ENCODE results near the gene NOTCH1. TPM values are rescaled to one million over a fixed set of nuclear protein-coding genes. Genes with fewer than 3 reads are reported as not detected.

The NOTCH1 gene
- total RNA-seq, 2 donors from 2014 or later: 23.4 to 24.2 TPM

GRCh38 chr9:136537896-136538598 lies 7.8 kb downstream of the NOTCH1 start:
- TF ChIP-seq CTCF (conservative IDR thresholded peaks at IDR 0.05): no peak
- no peak overlapping the region for H3K27ac ChIP-seq (ENCODE audit: low read depth, low read length)
- H3K4me3 Mint-ChIP-seq: no peak overlapping the region
- no peaks in the 10 kb centered on the region for H3K9me3 ChIP-seq (ENCODE audit: control insufficient read depth, low read length)
- no peaks in the 10 kb centered on the region for H3K9me3 Mint-ChIP-seq
- no peaks in the 10 kb centered on the region for H3K36me3 ChIP-seq (ENCODE audit: control insufficient read depth, insufficient read depth, low read length)
- H3K36me3 Mint-ChIP-seq (ENCODE audit: low read depth): peaks cover 4% of the 10 kb centered on the region
- H3K4me1 ChIP-seq (ENCODE audit: control insufficient read depth, insufficient read depth, low read length): no peaks in the 10 kb centered on the region
- WGBS, 2 experiments (ENCODE audit: insufficient coverage in 1 of 2, insufficient read length in 1 of 2): 94 to 95% methylated on average over 19 to 21 of the region's 21 CpGs
- no peak overlapping the region for H3K9ac ChIP-seq (ENCODE audit: extremely low read depth, low read length, poor library complexity, severe bottlenecking)
- no peaks in the 10 kb centered on the region for H3K4me1 Mint-ChIP-seq
- no peaks in the 10 kb centered on the region for H3K27me3 ChIP-seq (ENCODE audit: control insufficient read depth, insufficient read depth, low read length, poor library complexity, severe bottlenecking)
- H3K27me3 Mint-ChIP-seq (ENCODE audit: insufficient read depth): no peaks in the 10 kb centered on the region
- DNase-seq: no peak
- H3K27ac Mint-ChIP-seq: no peak overlapping the region
- H3K4me3 ChIP-seq (ENCODE audit: low read length): no peak overlapping the region

GRCh38 chr9:136537411-136537810 lies 8.4 kb downstream of the NOTCH1 start:
- Histone ChIP-seq H3K27ac (ENCODE audit: low read depth, low read length) (no peak overlapping the region), H3K9ac (ENCODE audit: extremely low read depth, low read length, poor library complexity, severe bottlenecking) (no peak overlapping the region), H3K36me3 (ENCODE audit: control insufficient read depth, insufficient read depth, low read length) (no peaks in the 10 kb centered on the region), H3K4me3 (ENCODE audit: low read length) (no peak overlapping the region), H3K27me3 (ENCODE audit: control insufficient read depth, insufficient read depth, low read length, poor library complexity, severe bottlenecking) (no peaks in the 10 kb centered on the region), H3K4me1 (ENCODE audit: control insufficient read depth, insufficient read depth, low read length) (no peaks in the 10 kb centered on the region), H3K9me3 (ENCODE audit: control insufficient read depth, low read length) (no peaks in the 10 kb centered on the region)
- Mint-ChIP-seq H3K9me3 (no peaks in the 10 kb centered on the region), H3K4me1 (no peaks in the 10 kb centered on the region), H3K36me3 (ENCODE audit: low read depth) (peaks cover 4% of the 10 kb centered on the region), H3K4me3 (no peak overlapping the region), H3K27me3 (ENCODE audit: insufficient read depth) (no peaks in the 10 kb centered on the region), H3K27ac (no peak overlapping the region)
- 94 to 97% methylated on average over 7 of the region's 7 CpGs for WGBS, 2 experiments (ENCODE audit: insufficient coverage in 1 of 2, insufficient read length in 1 of 2)
- no peak for DNase-seq
- no peak for TF ChIP-seq CTCF (conservative IDR thresholded peaks at IDR 0.05)

- Mint-ChIP-seq H3K4me3 (no peak overlapping the region), H3K9me3 (no peaks in the 10 kb centered on the region), H3K27ac (no peak overlapping the region), H3K4me1 (no peaks in the 10 kb centered on the region), H3K27me3 (ENCODE audit: insufficient read depth) (no peaks in the 10 kb centered on the region), H3K36me3 (ENCODE audit: low read depth) (peaks cover 4% of the 10 kb centered on the region)
- H3K27ac ChIP-seq (ENCODE audit: low read depth, low read length): no peak overlapping the region
- H3K9me3 ChIP-seq (ENCODE audit: control insufficient read depth, low read length): no peaks in the 10 kb centered on the region
- H3K36me3 ChIP-seq (ENCODE audit: control insufficient read depth, insufficient read depth, low read length): no peaks in the 10 kb centered on the region
- no peak overlapping the region for H3K4me3 ChIP-seq (ENCODE audit: low read length)
- no peaks in the 10 kb centered on the region for H3K27me3 ChIP-seq (ENCODE audit: control insufficient read depth, insufficient read depth, low read length, poor library complexity, severe bottlenecking)
- no peak overlapping the region for H3K9ac ChIP-seq (ENCODE audit: extremely low read depth, low read length, poor library complexity, severe bottlenecking)
- H3K4me1 ChIP-seq (ENCODE audit: control insufficient read depth, insufficient read depth, low read length): no peaks in the 10 kb centered on the region
- DNase-seq: no peak
- 91 to 94% methylated on average over 14 to 16 of the region's 16 CpGs for WGBS, 2 experiments (ENCODE audit: insufficient coverage in 1 of 2, insufficient read length in 1 of 2)
- peak; percentile 63 for TF ChIP-seq CTCF (conservative IDR thresholded peaks at IDR 0.05)
These were observed 9.1 kb downstream of the NOTCH1 start for GRCh38 chr9:136536721-136537241.

All from endodermal cell (in vitro differentiated cells).